ENCODE results near the gene SORL1-AS1.

DNA sequence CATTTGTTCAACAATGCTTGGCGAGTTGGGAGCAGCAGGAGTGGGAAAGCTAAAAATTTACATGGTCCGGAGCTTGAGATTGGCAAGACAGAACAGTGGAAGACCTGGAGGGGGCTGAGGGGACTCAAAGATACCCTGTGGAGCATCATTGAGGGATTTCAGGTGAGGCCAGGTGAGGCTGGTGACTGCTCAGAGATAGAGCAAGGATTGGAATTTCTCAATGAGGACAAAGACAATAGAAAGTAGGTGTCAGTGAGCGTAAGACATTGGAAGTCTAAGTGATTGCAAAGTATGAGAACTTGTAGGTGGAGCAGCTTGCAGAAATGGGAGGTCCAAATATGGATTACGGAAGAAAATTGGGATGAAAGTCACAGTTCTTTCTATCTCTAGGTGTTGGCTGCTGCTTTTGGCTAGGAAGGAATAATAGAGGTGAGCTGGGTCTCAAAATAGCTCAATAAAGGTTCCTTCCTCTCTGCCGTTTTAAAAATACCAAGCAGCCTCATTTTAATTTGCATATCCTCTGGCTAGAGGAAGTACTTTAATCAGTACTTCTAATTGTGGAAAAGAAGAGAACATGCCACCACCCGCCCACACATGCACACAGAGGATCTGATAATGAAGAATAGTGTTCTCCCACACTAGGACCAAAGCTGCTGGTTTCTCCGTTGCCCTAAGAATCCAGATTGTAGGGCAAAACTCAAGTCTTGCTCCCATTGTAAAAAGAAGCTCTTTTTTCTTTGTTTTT is 41.8 kb upstream of the SORL1-AS1 start:
- TF ChIP-seq POLR2A (IDR thresholded peaks at IDR 0.05) (no peak), CTCF (IDR thresholded peaks at IDR 0.05 in 4 of 5, conservative IDR thresholded peaks at IDR 0.05 in 1 of 5) (no peak)

Measured in gastrocnemius medialis (tissue), 4 donors.